Measurements from ENCODE around the gene FARP2. TPM values are rescaled to one million over a fixed set of nuclear protein-coding genes. Genes with fewer than 3 reads are reported as not detected.

FARP2 gene
- total RNA-seq, 5 donors from 2014 or later (not counting 1 experiment from before 2014, with no cell fraction given), result 15.8 to 27.5 (median 18.5) TPM

GRCh38 chr2:241500431-241500975, 144.4 kb downstream of the FARP2 start:
- Mint-ChIP-seq H3K4me1 (peaks cover 8 to 9% (median 8%) of the 10 kb centered on the region in 3 donors), H3K27ac (no peak overlapping the region), H3K27me3 (no peaks in the 10 kb centered on the region), H3K4me3 (no peak overlapping the region), H3K9me3 (no peaks in the 10 kb centered on the region), H3K36me3 (no peaks in the 10 kb centered on the region)
- Histone ChIP-seq H3K4me1 (ENCODE audit: control insufficient read depth in 1 of 2, extremely low read depth in 1 of 2, insufficient read depth in 2 of 2, low read length in 2 of 2) (peaks cover 0 to 4% of the 10 kb centered on the region in 2 experiments), H3K9me3 (no peaks in the 10 kb centered on the region), H3K27me3 (replicated peaks in 1 of 2; ENCODE audit: control insufficient read depth in 2 of 2, extremely low read depth in 1 of 2, insufficient read depth in 2 of 2, low read length in 1 of 2) (no peaks in the 10 kb centered on the region), H3K4me3 (ENCODE audit: control insufficient read depth in 1 of 2, extremely low read depth in 1 of 2, low read length in 1 of 2) (no peak overlapping the region), H3K27ac (ENCODE audit: low read length) (no peak overlapping the region), H3K36me3 (ENCODE audit: control insufficient read depth in 2 of 2, extremely low read depth in 1 of 2, insufficient read depth in 1 of 2, low read length in 1 of 2) (peaks cover 10 to 35% of the 10 kb centered on the region in 2 donors)
- ATAC-seq (replicated peaks in 1 of 4) (no peak), DNase-seq (no peak)
- 96% methylated on average over 11 of the region's 12 CpGs for WGBS (ENCODE audit: insufficient coverage)
- ChIA-PET POLR2A (no interaction called here), CTCF (no interaction called here)

GRCh38 chr2:241501099-241501541, 145.0 kb downstream of the FARP2 start:
- Mint-ChIP-seq H3K27me3 (no peaks in the 10 kb centered on the region), H3K36me3 (no peaks in the 10 kb centered on the region), H3K9me3 (no peaks in the 10 kb centered on the region), H3K4me1 (peaks cover 9 to 10% (median 10%) of the 10 kb centered on the region in 3 donors), H3K27ac (no peak overlapping the region), H3K4me3 (no peak overlapping the region)
- H3K27me3 ChIP-seq (replicated peaks in 1 of 2; ENCODE audit: control insufficient read depth in 2 of 2, extremely low read depth in 1 of 2, insufficient read depth in 2 of 2, low read length in 1 of 2), result no peaks in the 10 kb centered on the region
- H3K9me3 ChIP-seq, result no peaks in the 10 kb centered on the region
- POLR2A ChIA-PET, result no interaction called here
- peaks cover 10 to 28% of the 10 kb centered on the region in 2 donors for H3K36me3 ChIP-seq (ENCODE audit: control insufficient read depth in 2 of 2, extremely low read depth in 1 of 2, insufficient read depth in 1 of 2, low read length in 1 of 2)
- CTCF ChIA-PET, result no interaction called here
- H3K4me1 ChIP-seq (ENCODE audit: control insufficient read depth in 1 of 2, extremely low read depth in 1 of 2, insufficient read depth in 2 of 2, low read length in 2 of 2), result peaks cover 0 to 6% of the 10 kb centered on the region in 2 experiments
- ATAC-seq (replicated peaks in 1 of 4) (no peak), DNase-seq (no peak)
- 85% methylated on average over 9 of the region's 12 CpGs for WGBS (ENCODE audit: insufficient coverage)
- no peak overlapping the region for H3K4me3 ChIP-seq (ENCODE audit: control insufficient read depth in 1 of 2, extremely low read depth in 1 of 2, low read length in 1 of 2)
- no peak overlapping the region for H3K27ac ChIP-seq (ENCODE audit: low read length)

GRCh38 chr2:241501551-241501950, 145.5 kb downstream of the FARP2 start:
- Histone ChIP-seq H3K36me3 (ENCODE audit: control insufficient read depth in 2 of 2, extremely low read depth in 1 of 2, insufficient read depth in 1 of 2, low read length in 1 of 2) (peaks cover 10 to 24% of the 10 kb centered on the region in 2 donors), H3K27ac (ENCODE audit: low read length) (no peak overlapping the region), H3K9me3 (no peaks in the 10 kb centered on the region), H3K4me1 (ENCODE audit: control insufficient read depth in 1 of 2, extremely low read depth in 1 of 2, insufficient read depth in 2 of 2, low read length in 2 of 2) (peaks cover 0 to 11% of the 10 kb centered on the region in 2 experiments), H3K27me3 (replicated peaks in 1 of 2; ENCODE audit: control insufficient read depth in 2 of 2, extremely low read depth in 1 of 2, insufficient read depth in 2 of 2, low read length in 1 of 2) (no peaks in the 10 kb centered on the region), H3K4me3 (ENCODE audit: control insufficient read depth in 1 of 2, extremely low read depth in 1 of 2, low read length in 1 of 2) (no peak overlapping the region)
- WGBS (ENCODE audit: insufficient coverage), result 86% methylated on average over 12 of the region's 17 CpGs
- ATAC-seq (replicated peaks in 1 of 4) (no peak), DNase-seq (no peak)
- Mint-ChIP-seq H3K27me3 (no peaks in the 10 kb centered on the region), H3K4me3 (no peak overlapping the region), H3K27ac (no peak overlapping the region), H3K4me1 (peaks cover 10 to 14% (median 12%) of the 10 kb centered on the region in 3 donors), H3K9me3 (no peaks in the 10 kb centered on the region), H3K36me3 (no peaks in the 10 kb centered on the region)
- CTCF ChIA-PET, result no interaction called here
- POLR2A ChIA-PET, result no interaction called here

GRCh38 chr2:241502281-241502680, 146.2 kb downstream of the FARP2 start:
- 88% methylated on average over 8 of the region's 11 CpGs for WGBS (ENCODE audit: insufficient coverage)
- H3K4me1 ChIP-seq (ENCODE audit: control insufficient read depth in 1 of 2, extremely low read depth in 1 of 2, insufficient read depth in 2 of 2, low read length in 2 of 2), result peaks cover 0 to 18% of the 10 kb centered on the region in 2 experiments
- no peaks in the 10 kb centered on the region for H3K27me3 ChIP-seq (replicated peaks in 1 of 2; ENCODE audit: control insufficient read depth in 2 of 2, extremely low read depth in 1 of 2, insufficient read depth in 2 of 2, low read length in 1 of 2)
- Mint-ChIP-seq H3K27ac (no peak overlapping the region), H3K9me3 (no peaks in the 10 kb centered on the region), H3K36me3 (no peaks in the 10 kb centered on the region), H3K27me3 (no peaks in the 10 kb centered on the region), H3K4me3 (no peak overlapping the region), H3K4me1 (peaks cover 10 to 20% (median 18%) of the 10 kb centered on the region in 3 donors)
- peaks cover 10 to 19% of the 10 kb centered on the region in 2 donors for H3K36me3 ChIP-seq (ENCODE audit: control insufficient read depth in 2 of 2, extremely low read depth in 1 of 2, insufficient read depth in 1 of 2, low read length in 1 of 2)
- ChIA-PET POLR2A (no interaction called here), CTCF (interaction anchor here in 1 of 2 donors (0.7 kb wide), 1 partner anchor 435 kb away, joined by 3 read pairs; no protein-coding TSS in a partner anchor)
- no peak for ATAC-seq (replicated peaks in 1 of 4)
- H3K4me3 ChIP-seq (ENCODE audit: control insufficient read depth in 1 of 2, extremely low read depth in 1 of 2, low read length in 1 of 2), result no peak overlapping the region
- no peak for DNase-seq
- H3K9me3 ChIP-seq, result no peaks in the 10 kb centered on the region
- no peak overlapping the region for H3K27ac ChIP-seq (ENCODE audit: low read length)

GRCh38 chr2:241503776-241504392, 147.8 kb downstream of the FARP2 start:
- no peak for DNase-seq
- no peak overlapping the region for H3K4me3 ChIP-seq (ENCODE audit: control insufficient read depth in 1 of 2, extremely low read depth in 1 of 2, low read length in 1 of 2)
- no peaks in the 10 kb centered on the region for H3K27me3 ChIP-seq (replicated peaks in 1 of 2; ENCODE audit: control insufficient read depth in 2 of 2, extremely low read depth in 1 of 2, insufficient read depth in 2 of 2, low read length in 1 of 2)
- H3K27me3 Mint-ChIP-seq, result no peaks in the 10 kb centered on the region
- ChIA-PET POLR2A (interaction anchor here in 1 of 2 donors (0.7 kb wide), 1 partner anchor 947 kb away, joined by 3 read pairs; no protein-coding TSS in a partner anchor), CTCF (no interaction called here)
- no peaks in the 10 kb centered on the region for H3K9me3 ChIP-seq
- peaks cover 7 to 15% of the 10 kb centered on the region in 2 donors for H3K36me3 ChIP-seq (ENCODE audit: control insufficient read depth in 2 of 2, extremely low read depth in 1 of 2, insufficient read depth in 1 of 2, low read length in 1 of 2)
- H3K4me1 Mint-ChIP-seq, result peaks cover 10 to 25% (median 24%) of the 10 kb centered on the region in 3 donors
- no peak overlapping the region for H3K27ac ChIP-seq (ENCODE audit: low read length)
- no peak for ATAC-seq (replicated peaks in 1 of 4)
- no peak overlapping the region for H3K4me3 Mint-ChIP-seq
- H3K9me3 Mint-ChIP-seq, result no peaks in the 10 kb centered on the region
- H3K27ac Mint-ChIP-seq, result no peak overlapping the region
- H3K36me3 Mint-ChIP-seq, result no peaks in the 10 kb centered on the region
- 97% methylated on average over 9 of the region's 12 CpGs for WGBS (ENCODE audit: insufficient coverage)
- H3K4me1 ChIP-seq (ENCODE audit: control insufficient read depth in 1 of 2, extremely low read depth in 1 of 2, insufficient read depth in 2 of 2, low read length in 2 of 2), result peaks cover 0 to 26% of the 10 kb centered on the region in 2 experiments

GRCh38 chr2:241505086-241505780, 149.1 kb downstream of the FARP2 start:
- no peak overlapping the region for H3K4me3 ChIP-seq (ENCODE audit: control insufficient read depth in 1 of 2, extremely low read depth in 1 of 2, low read length in 1 of 2)
- ChIA-PET CTCF (no interaction called here), POLR2A (no interaction called here)
- DNase-seq (no peak), ATAC-seq (replicated peaks in 1 of 4) (no peak)
- Mint-ChIP-seq H3K4me1 (peaks cover 17 to 30% (median 29%) of the 10 kb centered on the region in 3 donors), H3K27ac (no peak overlapping the region), H3K9me3 (no peaks in the 10 kb centered on the region), H3K36me3 (no peaks in the 10 kb centered on the region), H3K27me3 (no peaks in the 10 kb centered on the region), H3K4me3 (no peak overlapping the region)
- WGBS (ENCODE audit: insufficient coverage), result 91% methylated on average over 14 of the region's 15 CpGs
- H3K9me3 ChIP-seq, result no peaks in the 10 kb centered on the region
- H3K36me3 ChIP-seq (ENCODE audit: control insufficient read depth in 2 of 2, extremely low read depth in 1 of 2, insufficient read depth in 1 of 2, low read length in 1 of 2), result peaks cover 4 to 6% of the 10 kb centered on the region in 2 donors
- H3K27me3 ChIP-seq (replicated peaks in 1 of 2; ENCODE audit: control insufficient read depth in 2 of 2, extremely low read depth in 1 of 2, insufficient read depth in 2 of 2, low read length in 1 of 2), result peaks cover 0 to 3% of the 10 kb centered on the region in 2 experiments
- peaks cover 4 to 37% of the 10 kb centered on the region in 2 experiments for H3K4me1 ChIP-seq (ENCODE audit: control insufficient read depth in 1 of 2, extremely low read depth in 1 of 2, insufficient read depth in 2 of 2, low read length in 2 of 2)
- no peak overlapping the region for H3K27ac ChIP-seq (ENCODE audit: low read length)

All from T-cell (primary cell).